Measurements from ENCODE around the gene LMBRD2.
"Not testable (repeated sequence)": the region's sequence is repeated elsewhere in the genome, so short reads cannot be mapped to it uniquely, and the experiment has no call there.

Gene LMBRD2

GRCh38 chr5:36162810-36163486 lies 11.3 kb upstream of the LMBRD2 start:
- in situ Hi-C loops (cut with MboI; ENCODE audit: low sequenced_read_pairs): no loop called here

- in situ Hi-C loops (cut with MboI; ENCODE audit: low sequenced_read_pairs): no loop called here
Observed at GRCh38 chr5:36161361-36161760, 9.7 kb upstream of the LMBRD2 start.

GRCh38 chr5:36160617-36161016 lies 8.9 kb upstream of the LMBRD2 start:
- in situ Hi-C loops (cut with MboI; ENCODE audit: low sequenced_read_pairs): no loop called here

- in situ Hi-C loops (cut with MboI; ENCODE audit: low sequenced_read_pairs): no loop called here
Observed at GRCh38 chr5:36158144-36158543, 6.5 kb upstream of the LMBRD2 start.

- in situ Hi-C loops (cut with MboI; ENCODE audit: low sequenced_read_pairs): no loop called here
Observed at GRCh38 chr5:36156619-36157018, 4.9 kb upstream of the LMBRD2 start.

GRCh38 chr5:36156121-36156601 lies 4.5 kb upstream of the LMBRD2 start:
- in situ Hi-C loops (cut with MboI; ENCODE audit: low sequenced_read_pairs): no loop called here

GRCh38 chr5:36155291-36155690 lies 3.6 kb upstream of the LMBRD2 start:
- in situ Hi-C loops (cut with MboI; ENCODE audit: low sequenced_read_pairs): no loop called here

GRCh38 chr5:36153726-36154125 lies 2.0 kb upstream of the LMBRD2 start:
- in situ Hi-C loops (cut with MboI; ENCODE audit: low sequenced_read_pairs): no loop called here

GRCh38 chr5:36153298-36153677 lies 1.6 kb upstream of the LMBRD2 start:
- in situ Hi-C loops (cut with MboI; ENCODE audit: low sequenced_read_pairs): no loop called here

- in situ Hi-C loops (cut with MboI; ENCODE audit: low sequenced_read_pairs): no loop called here
Observed at GRCh38 chr5:36152324-36153297, 924 bp upstream of the LMBRD2 start.

- in situ Hi-C loops (cut with MboI; ENCODE audit: low sequenced_read_pairs): no loop called here
Observed at GRCh38 chr5:36150676-36151433, 832 bp downstream of the LMBRD2 start.

- in situ Hi-C loops (cut with MboI; ENCODE audit: low sequenced_read_pairs): no loop called here
Observed at GRCh38 chr5:36147681-36148080, 4.0 kb downstream of the LMBRD2 start.

- in situ Hi-C loops (cut with MboI; ENCODE audit: low sequenced_read_pairs): no loop called here
Observed at GRCh38 chr5:36146390-36146789, 5.3 kb downstream of the LMBRD2 start.

GRCh38 chr5:36145311-36145710 lies 6.4 kb downstream of the LMBRD2 start:
- in situ Hi-C loops (cut with MboI; ENCODE audit: low sequenced_read_pairs): no loop called here

- in situ Hi-C loops (cut with MboI; ENCODE audit: low sequenced_read_pairs): no loop called here
Observed at GRCh38 chr5:36138900-36139683, 12.6 kb downstream of the LMBRD2 start.

- in situ Hi-C loops (cut with MboI; ENCODE audit: low sequenced_read_pairs): no loop called here
Observed at GRCh38 chr5:36136581-36136980, 15.1 kb downstream of the LMBRD2 start.

GRCh38 chr5:36135988-36136387 lies 15.7 kb downstream of the LMBRD2 start:
- in situ Hi-C loops (cut with MboI; ENCODE audit: low sequenced_read_pairs): no loop called here

GRCh38 chr5:36133009-36133408 lies 18.7 kb downstream of the LMBRD2 start:
- in situ Hi-C loops (cut with MboI; ENCODE audit: low sequenced_read_pairs): not testable (repeated sequence)

- in situ Hi-C loops (cut with MboI; ENCODE audit: low sequenced_read_pairs): not testable (repeated sequence)
Observed at GRCh38 chr5:36129666-36130065, 22.0 kb downstream of the LMBRD2 start.

- in situ Hi-C loops (cut with MboI; ENCODE audit: low sequenced_read_pairs): no loop called here
Observed at GRCh38 chr5:36128795-36129194, 22.9 kb downstream of the LMBRD2 start.
